Large intestine (tissue), 3 donors: ENCODE data around the gene RAB37. TPM values are rescaled to one million over a fixed set of nuclear protein-coding genes. Genes with fewer than 3 reads are reported as not detected.

Source experiments
- DNase-seq, 2 donors: peaks; one replicate each; pipeline versions ENCODE4 v3.0.0 to v3.0.0-alpha.2; 2013
- H3K27ac ChIP-seq: one replicate; pipeline ENCODE4 v1.5.1; 2013; ENCODE audit warnings: low read length
- H3K27me3 ChIP-seq: 2 replicates; pipeline ENCODE4 v1.6.1; 2013; ENCODE audit warnings: low read length; ENCODE audit not compliant: control insufficient read depth, insufficient read depth
- H3K36me3 ChIP-seq: 2 replicates; pipeline ENCODE4 v1.6.1; 2013; ENCODE audit warnings: low read length; ENCODE audit not compliant: control insufficient read depth, insufficient read depth
- H3K4me1 ChIP-seq: one replicate; pipeline ENCODE4 v1.6.1; 2013; ENCODE audit warnings: low read length; ENCODE audit not compliant: control insufficient read depth, insufficient read depth
- H3K4me3 ChIP-seq: one replicate; pipeline ENCODE4 v1.5.1; 2013; ENCODE audit warnings: low read length
- H3K9me3 ChIP-seq: one replicate; pipeline ENCODE4 v1.6.1; 2013; ENCODE audit warnings: mild to moderate bottlenecking, low read depth, low read length, moderate library complexity; ENCODE audit not compliant: control insufficient read depth
- whole genome bisulfite sequencing: methylation state at CpG from one replicate; pipeline ENCODE4 v1.1.5; 2013; ENCODE audit warnings: low lambda C conversion rate; ENCODE audit not compliant: insufficient coverage; 5-methylcytosine and 5-hydroxymethylcytosine counted together
- polyA plus RNA-seq: library from polyadenylated mRNA; unstranded; fragments of 120-200 nt; gene quantifications from one replicate; pipeline ENCODE4 v1.2.1, GENCODE V29; 2013

Gene RAB37
- polyA plus RNA-seq, 1 donor, result 14.3 TPM

DNA sequence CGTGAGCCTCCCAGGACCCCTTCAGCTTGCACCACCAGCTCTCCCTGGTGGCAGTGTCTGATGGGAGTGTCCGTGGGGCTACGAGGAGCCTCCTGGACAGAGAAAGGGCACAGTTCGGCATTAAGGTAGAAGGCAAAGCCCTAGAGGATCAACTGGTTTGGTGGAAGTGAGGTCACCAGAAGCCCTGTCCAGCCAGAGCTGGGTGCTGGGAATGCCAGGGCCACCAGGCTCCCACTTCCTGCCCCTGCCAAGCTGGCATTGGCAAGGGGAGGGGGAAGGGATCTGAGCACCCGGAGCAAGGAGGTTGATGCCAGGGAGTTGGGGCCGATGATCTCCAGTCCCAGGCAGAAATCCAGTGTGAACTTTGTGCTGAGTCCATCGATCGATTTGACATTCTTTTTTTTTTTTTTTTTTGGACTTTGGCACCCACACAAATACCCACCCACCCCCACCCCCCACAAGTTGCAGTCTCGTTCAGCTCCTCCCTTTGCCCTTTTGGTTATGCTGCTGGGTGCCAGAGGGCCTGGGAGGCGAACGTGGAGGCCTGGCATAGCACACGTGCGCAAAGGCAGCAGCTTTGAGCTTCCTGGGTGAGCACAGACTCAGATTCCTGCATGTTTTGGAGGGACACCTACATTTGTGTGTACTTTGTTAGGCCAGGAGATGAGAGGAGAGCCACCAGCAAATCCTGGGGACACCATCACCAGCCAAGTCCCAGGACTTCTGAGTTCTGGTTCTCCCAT, 13.4 kb downstream of the RAB37 start:
- H3K9me3 ChIP-seq, result peaks cover 2% of the 10 kb centered on the region
- WGBS, result no CpG with 5 or more reads among the region's 13 CpGs
- H3K4me1 ChIP-seq, result peaks cover 64% of the 10 kb centered on the region
- H3K27ac ChIP-seq, result peak overlapping the region; percentile 96
- H3K27me3 ChIP-seq, result no peaks in the 10 kb centered on the region
- peaks cover 29% of the 10 kb centered on the region for H3K36me3 ChIP-seq
- DNase-seq, result peak; percentile 83 to 89
- H3K4me3 ChIP-seq, result peak overlapping the region; percentile 98

DNA sequence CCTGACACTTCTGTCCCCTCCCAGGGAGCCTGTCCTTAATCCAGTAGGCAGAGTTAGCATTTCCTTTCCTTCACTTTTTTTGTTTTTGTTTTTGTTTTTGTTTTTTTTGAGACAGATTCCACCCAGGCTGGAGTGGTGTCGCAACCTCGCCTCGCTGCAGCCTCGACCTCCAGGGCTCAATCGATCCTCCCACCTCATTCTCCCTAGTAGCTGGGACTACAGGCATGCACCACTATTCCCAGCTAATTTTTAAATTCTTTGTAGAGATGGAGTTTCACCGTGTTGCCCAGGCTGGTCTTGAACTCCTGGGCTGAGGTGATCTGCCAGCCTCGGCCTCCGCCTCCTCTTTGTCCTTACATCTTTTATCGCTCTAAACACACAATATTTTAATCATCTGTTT, 15.4 kb downstream of the RAB37 start:
- H3K27ac ChIP-seq, result peak overlapping the region; percentile 92
- H3K27me3 ChIP-seq, result no peaks in the 10 kb centered on the region
- no peak for DNase-seq
- H3K4me3 ChIP-seq, result no peak overlapping the region
- peaks cover 2% of the 10 kb centered on the region for H3K9me3 ChIP-seq
- H3K36me3 ChIP-seq, result peaks cover 31% of the 10 kb centered on the region
- H3K4me1 ChIP-seq, result peaks cover 57% of the 10 kb centered on the region
- 84% methylated on average over 5 of the region's 9 CpGs for WGBS

- Histone ChIP-seq H3K27ac (peak overlapping the region; percentile 92), H3K27me3 (no peaks in the 10 kb centered on the region), H3K4me1 (peaks cover 57% of the 10 kb centered on the region), H3K4me3 (no peak overlapping the region), H3K9me3 (peaks cover 2% of the 10 kb centered on the region), H3K36me3 (peaks cover 31% of the 10 kb centered on the region)
- no CpG with 5 or more reads among the region's 7 CpGs for WGBS
- DNase-seq, result peak in 1 of 2 donors; percentile 64
Measured at GRCh38 chr17:74752822-74753401, 15.9 kb downstream of the RAB37 start.

- Histone ChIP-seq H3K27me3 (no peaks in the 10 kb centered on the region), H3K27ac (no peak overlapping the region), H3K4me1 (peaks cover 77% of the 10 kb centered on the region), H3K4me3 (no peak overlapping the region), H3K36me3 (peaks cover 31% of the 10 kb centered on the region), H3K9me3 (no peaks in the 10 kb centered on the region)
- WGBS, result no CpG with 5 or more reads among the region's 3 CpGs
- no peak for DNase-seq
Measured at GRCh38 chr17:74754832-74755231, 17.8 kb downstream of the RAB37 start.

GRCh38 chr17:74755533-74755932, 18.5 kb downstream of the RAB37 start:
- Histone ChIP-seq H3K4me3 (no peak overlapping the region), H3K27ac (no peak overlapping the region), H3K27me3 (no peaks in the 10 kb centered on the region), H3K9me3 (no peaks in the 10 kb centered on the region), H3K4me1 (peaks cover 84% of the 10 kb centered on the region), H3K36me3 (peaks cover 31% of the 10 kb centered on the region)
- DNase-seq, result no peak
- WGBS, result no CpG with 5 or more reads among the region's 8 CpGs

GRCh38 chr17:74756891-74757290, 19.8 kb downstream of the RAB37 start:
- Histone ChIP-seq H3K9me3 (no peaks in the 10 kb centered on the region), H3K27ac (peak overlapping the region; percentile 98), H3K4me1 (peaks cover 86% of the 10 kb centered on the region), H3K4me3 (no peak overlapping the region), H3K27me3 (no peaks in the 10 kb centered on the region), H3K36me3 (peaks cover 38% of the 10 kb centered on the region)
- DNase-seq, result no peak
- no CpG with 5 or more reads among the region's 3 CpGs for WGBS

DNA sequence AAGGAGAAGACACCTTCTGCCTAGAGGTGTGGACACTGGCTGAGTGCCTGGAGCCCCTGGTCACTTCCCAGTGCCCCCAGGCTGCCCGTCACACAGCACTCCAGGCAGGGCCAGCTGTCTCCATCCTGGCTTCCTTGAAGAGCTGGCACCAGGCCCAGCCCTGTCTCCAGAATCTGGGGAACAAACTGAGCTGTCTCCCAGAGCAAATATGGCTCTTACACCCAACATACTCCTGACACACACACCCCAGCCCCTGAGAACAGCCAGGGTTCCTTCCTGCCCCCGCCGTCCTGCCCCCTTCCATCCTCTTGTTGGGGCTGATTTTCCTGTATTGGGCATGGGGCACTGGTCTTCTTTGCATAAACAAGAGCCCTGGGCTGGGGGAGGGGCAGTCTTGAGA, 20.4 kb downstream of the RAB37 start:
- no peak for DNase-seq
- Histone ChIP-seq H3K9me3 (no peaks in the 10 kb centered on the region), H3K27me3 (no peaks in the 10 kb centered on the region), H3K4me1 (peaks cover 86% of the 10 kb centered on the region), H3K36me3 (peaks cover 35% of the 10 kb centered on the region), H3K4me3 (peak overlapping the region; percentile 2), H3K27ac (peak overlapping the region; percentile 98)
- WGBS, result no CpG with 5 or more reads among the region's 3 CpGs

DNA sequence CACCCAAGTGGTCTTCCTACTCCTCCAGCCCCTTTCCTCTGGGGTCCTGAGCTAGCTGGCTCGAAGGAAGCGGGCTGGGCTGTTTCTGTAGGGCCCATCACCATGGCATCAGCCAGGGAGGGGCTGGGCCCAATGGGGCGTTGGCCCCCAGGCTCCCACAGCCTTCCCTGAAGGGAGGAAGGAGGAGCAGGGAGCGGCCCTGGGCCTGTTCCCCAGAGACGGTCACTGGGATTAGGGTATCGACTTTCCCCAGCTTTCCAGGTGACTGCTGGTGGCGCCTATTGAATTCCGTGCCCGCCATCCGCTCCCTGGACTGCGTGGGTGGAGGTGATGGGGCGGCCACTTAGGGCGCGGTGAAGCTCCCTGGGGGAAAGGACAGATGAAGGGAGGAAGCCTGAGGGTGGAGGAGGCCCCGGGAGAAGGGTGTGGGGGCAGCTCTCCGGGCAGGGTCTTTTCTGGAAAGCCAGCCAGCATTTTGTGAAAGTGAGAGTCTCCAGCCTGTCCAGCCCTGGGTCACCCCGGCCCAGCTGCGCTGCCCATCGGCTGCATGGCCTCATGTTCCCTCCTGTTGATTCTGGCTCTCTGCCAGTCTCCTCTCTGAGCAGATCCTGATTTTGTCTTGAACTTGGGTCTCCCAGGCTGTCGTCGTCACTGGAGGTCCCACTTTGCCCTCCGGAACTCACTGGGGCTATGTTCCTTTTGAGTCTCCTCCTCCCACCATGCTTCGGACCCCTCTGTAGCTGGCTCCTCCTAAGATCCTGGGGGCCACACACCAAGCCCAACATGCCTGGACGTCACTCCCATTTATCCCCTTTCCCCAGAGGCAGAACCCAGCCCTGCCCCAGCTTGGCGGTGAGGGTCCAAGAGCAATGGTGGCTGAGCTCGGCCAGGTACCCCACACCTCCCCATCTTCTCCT, 21.1 kb downstream of the RAB37 start:
- peak in 1 of 2 donors; percentile 71 for DNase-seq
- peaks cover 28% of the 10 kb centered on the region for H3K36me3 ChIP-seq

DNA sequence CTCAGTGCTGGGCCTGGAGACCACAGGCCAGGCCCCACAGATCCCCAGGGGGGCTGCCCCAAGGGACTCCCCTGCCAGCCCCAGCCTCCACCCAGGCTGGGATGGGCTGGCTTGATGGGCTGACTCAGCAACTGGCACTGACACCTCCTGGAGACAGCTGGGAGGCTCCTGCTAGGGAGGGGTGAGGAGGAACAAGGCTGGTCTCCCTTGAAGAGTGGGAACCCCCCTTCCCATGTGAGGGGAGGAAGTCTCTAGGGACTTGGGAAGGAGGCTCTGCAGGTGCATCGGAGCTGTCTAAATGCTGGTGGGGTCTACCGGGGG, 21.8 kb downstream of the RAB37 start:
- Histone ChIP-seq H3K27me3 (no peaks in the 10 kb centered on the region), H3K27ac (peak overlapping the region; percentile 98), H3K36me3 (peaks cover 28% of the 10 kb centered on the region), H3K4me3 (peak overlapping the region; percentile 16), H3K4me1 (peaks cover 85% of the 10 kb centered on the region), H3K9me3 (no peaks in the 10 kb centered on the region)
- whole genome bisulfite sequencing, result no CpG with 5 or more reads among the region's 2 CpGs
- DNase-seq, result peak in 1 of 2 donors; percentile 69

More for the DNA sequence above, 21.1 kb downstream of the RAB37 start:
- Histone ChIP-seq H3K27me3 (no peaks in the 10 kb centered on the region), H3K4me1 (peaks cover 85% of the 10 kb centered on the region), H3K9me3 (no peaks in the 10 kb centered on the region), H3K4me3 (peak overlapping the region; percentile 16), H3K27ac (peak overlapping the region; percentile 98)
- no CpG with 5 or more reads among the region's 26 CpGs for WGBS

GRCh38 chr17:74759243-74759801, 22.3 kb downstream of the RAB37 start:
- H3K4me1 ChIP-seq, result peaks cover 84% of the 10 kb centered on the region
- no peaks in the 10 kb centered on the region for H3K9me3 ChIP-seq
- no peaks in the 10 kb centered on the region for H3K27me3 ChIP-seq
- H3K4me3 ChIP-seq, result no peak overlapping the region
- H3K27ac ChIP-seq, result peak overlapping the region; percentile 98
- peak in 1 of 2 donors; percentile 59 for DNase-seq
- H3K36me3 ChIP-seq, result peaks cover 28% of the 10 kb centered on the region
- WGBS, result no CpG with 5 or more reads among the region's 9 CpGs
